Kasumi-1 (cell line): ENCODE data around the gene INTS3.
"Not testable (repeated sequence)": the region's sequence is repeated elsewhere in the genome, so short reads cannot be mapped to it uniquely, and the experiment has no call there.

Experiments used
- DNase-seq, 2 experiments: peaks; one replicate each; lab custom pipeline; 2025; lab: John Stamatoyannopoulos, UW

The INTS3 gene

DNA sequence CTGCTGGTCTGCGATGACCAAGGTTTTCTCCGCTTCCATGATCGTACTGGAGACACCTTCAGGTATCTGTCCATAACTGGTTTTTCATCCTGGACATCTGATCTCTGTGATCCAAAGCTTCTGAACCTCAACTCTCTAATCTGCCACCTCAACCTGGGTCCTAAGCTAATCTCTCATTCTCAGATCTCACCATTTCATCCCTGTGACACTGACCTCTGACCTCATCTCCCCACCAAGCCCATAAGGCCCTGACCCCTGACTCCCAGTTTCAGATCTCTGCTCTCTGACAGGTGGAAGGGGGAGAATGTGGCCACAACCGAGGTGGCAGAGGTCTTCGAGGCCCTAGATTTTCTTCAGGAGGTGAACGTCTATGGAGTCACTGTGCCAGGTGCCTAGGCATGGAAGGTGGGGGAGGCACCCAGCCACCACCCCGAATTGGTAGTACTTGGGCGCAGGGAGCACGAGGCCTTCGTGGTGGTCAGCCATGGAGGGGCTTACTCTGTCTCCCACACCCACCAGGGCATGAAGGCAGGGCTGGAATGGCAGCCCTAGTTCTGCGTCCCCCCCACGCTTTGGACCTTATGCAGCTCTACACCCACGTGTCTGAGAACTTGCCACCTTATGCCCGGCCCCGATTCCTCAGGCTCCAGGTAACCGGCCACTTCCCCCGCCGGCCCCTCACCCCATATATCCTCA is 51.1 kb downstream of the INTS3 start:
- no peak for DNase-seq

DNA sequence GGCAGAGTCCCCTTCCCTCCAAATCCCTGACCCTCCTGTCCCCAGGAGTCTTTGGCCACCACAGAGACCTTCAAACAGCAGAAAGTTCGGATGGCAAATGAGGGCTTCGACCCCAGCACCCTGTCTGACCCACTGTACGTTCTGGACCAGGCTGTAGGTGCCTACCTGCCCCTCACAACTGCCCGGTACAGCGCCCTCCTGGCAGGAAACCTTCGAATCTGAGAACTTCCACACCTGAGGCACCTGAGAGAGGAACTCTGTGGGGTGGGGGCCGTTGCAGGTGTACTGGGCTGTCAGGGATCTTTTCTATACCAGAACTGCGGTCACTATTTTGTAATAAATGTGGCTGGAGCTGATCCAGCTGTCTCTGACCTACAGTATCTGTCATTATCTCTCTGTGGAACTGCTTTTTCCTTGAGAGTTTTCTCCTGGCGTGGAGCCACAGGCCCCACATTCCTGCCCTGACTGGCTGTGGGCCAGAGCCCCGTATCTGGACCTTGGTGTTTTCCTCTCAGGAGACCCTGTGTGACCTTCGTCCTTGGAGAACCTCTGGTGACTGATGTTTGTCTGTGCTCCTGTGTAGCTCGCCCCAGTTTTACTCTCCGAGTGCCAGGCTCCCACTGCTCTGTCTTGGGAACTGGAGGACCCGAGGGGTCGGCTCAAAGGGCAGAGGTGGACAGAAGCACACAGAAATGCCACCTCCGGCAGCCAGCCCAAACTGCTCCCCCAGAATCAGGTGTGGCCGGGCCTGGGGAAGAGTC is 52.1 kb downstream of the INTS3 start:
- no peak for DNase-seq

- DNase-seq: no peak
Measured at GRCh38 chr1:153780551-153780950, 52.7 kb downstream of the INTS3 start.

DNA sequence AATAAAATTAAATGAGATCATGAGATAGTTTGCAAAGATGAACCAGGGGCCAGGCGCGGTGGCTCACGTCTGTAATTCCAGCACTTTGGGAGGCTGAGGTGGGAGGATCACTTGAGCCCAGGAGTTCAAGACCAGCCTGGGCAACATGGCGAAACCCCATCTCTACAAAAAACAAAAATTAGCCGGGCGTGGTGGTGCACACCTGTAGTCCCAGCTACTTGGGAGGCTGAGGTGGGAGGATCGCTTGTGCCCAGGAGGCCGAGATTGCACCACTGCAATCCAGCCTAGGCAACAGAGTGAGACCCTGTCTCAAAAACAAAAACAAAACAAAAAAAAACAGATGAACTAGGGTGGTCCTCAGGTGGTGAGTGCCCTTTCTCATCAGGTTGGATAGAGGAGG is 54.8 kb downstream of the INTS3 start:
- DNase-seq: not testable (repeated sequence)

DNA sequence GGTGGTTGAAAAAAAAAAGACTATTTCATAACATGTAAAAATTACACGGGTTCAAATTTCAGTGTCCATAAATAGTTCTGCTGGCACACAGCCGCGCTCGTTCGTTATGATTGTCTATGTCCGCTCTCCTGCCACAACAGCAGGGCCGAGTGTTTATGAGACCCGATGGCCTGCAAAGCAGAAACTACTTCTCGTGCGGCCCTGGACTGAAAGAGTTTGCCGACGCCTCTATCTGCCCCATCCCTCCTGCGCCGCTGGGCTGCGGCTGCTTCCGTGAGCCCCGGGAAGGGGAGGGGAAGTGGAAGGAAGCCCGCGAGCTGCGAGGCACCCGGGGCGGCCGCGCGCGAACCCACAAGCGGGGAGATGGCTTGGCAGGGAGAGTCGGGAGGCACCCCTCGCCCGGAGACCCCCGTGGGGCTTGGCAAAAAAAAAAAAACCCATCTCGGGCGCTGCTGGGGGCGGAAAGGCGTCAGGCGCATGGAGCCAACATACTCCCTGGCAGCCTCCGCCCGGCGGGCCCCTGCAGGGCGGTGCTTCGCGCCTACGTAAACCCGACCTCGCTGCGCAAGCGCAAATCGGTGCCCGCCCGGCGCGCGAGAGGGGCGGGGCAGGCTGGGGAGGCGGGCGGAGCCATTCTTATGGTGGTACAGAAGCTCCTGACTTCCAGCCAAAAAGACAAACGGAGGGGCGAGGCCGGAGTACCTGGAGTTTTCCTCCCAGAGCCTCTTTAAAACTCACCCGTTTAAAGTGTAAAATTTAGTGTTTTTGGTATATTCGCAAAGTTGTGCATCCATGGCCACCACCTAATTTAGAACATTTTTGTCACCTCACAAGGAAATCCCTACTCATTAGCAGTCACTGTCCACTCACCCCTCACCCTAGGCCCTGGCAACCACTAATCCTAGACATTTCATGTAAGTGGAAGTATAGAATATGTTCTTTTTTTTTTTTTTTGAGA is 55.7 kb downstream of the INTS3 start:
- DNase-seq: peak; percentile 81 to 85

GRCh38 chr1:153786038-153786790 is 58.4 kb downstream of the INTS3 start:
- DNase-seq: no peak

DNA sequence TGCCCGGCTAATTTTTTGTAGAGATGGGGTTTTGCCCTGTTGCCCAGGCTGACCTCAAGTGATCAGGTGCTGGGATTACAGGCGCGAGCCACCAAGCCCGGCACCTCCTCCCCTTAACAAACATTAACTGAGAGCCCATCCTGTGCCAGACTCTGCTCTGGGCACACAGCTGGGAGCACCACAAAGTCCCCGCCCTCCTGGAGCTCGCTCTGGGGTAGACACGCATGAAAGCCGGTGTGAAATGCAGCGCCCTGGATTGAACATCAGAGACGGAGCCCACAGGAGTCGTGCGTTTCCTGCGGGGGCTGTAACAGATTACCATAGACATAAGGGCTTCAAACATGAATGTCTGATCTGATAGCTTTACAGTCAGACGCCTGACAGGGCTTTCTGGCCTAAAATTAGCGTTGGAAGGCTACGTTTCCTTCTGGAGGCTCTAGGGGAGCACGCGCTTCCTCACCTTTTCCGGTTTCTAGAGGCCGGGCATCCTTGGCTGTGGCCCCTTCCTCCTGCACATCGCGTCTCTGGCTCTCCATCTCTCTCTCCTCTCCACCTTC is 61.7 kb downstream of the INTS3 start:
- peak; percentile 30 to 50 for DNase-seq

DNA sequence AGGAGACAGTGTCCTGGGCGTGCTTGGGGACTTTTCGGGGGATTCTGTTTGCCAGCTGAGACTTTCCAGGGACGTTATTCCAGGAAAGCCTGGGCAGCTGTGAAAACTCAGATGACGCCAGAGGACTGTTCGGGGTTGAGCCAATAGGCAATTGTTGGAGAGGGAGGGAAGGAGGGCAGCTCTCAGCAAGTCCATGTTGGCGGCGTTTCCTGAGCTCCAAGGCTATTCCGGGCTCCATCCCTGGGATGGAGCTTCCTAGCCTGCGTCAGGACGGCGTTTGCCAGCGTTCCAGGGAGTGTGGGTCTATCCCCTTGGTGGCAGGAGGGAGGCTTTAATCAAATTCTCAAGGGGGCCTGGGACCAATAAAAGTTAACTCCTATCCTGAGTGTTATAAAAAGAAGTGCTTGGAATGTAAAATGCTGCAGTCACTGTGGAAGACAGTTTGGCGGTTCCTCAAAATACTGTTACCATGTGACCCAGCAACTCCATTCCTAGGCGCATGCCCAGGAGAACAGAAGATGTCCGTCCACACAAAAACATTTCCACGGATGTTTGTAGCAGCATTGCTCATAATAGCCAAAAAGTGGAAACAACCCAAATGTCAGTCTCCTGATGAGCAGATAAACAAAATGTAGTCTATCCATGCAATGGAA is 62.6 kb downstream of the INTS3 start:
- DNase-seq: peak; percentile 74 to 75

DNA sequence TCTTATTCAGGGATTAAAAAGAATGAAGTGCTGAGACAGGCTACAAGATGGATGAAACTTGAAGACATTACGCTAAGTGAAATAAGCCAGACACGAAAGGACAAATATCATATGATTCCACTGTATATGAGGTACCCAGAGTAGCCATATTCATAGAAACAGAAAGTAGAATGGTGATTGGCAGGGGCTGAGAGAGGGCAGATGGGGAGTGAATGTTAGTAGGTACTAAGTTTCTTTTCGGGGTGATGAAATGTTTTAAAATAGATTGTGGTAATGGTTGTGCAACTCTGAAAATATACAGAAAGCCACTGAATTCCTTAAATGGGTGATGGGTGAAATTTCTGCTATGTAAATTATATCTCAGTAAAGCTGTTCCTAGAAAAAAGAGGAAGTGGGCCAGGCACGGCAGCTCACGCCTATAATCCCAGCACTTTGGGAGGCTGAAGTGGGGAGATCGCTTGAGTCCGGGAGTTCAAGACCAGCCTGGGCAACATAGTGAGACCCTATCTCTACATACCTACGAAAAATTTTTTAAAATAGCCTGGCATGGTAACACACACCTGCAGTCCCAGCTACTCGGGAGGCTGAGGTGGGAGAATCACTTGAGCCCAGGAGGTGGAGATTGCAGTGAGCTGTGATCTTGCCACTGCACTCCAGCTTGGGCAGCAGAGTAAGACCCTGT is 63.3 kb downstream of the INTS3 start:
- peak; percentile 99 for DNase-seq

- DNase-seq: no peak
Measured at GRCh38 chr1:153791648-153792253, 63.9 kb downstream of the INTS3 start.

- DNase-seq: no peak
Measured at GRCh38 chr1:153792631-153793041, 64.8 kb downstream of the INTS3 start.

- DNase-seq: no peak
Measured at GRCh38 chr1:153793261-153793972, 65.6 kb downstream of the INTS3 start.

DNA sequence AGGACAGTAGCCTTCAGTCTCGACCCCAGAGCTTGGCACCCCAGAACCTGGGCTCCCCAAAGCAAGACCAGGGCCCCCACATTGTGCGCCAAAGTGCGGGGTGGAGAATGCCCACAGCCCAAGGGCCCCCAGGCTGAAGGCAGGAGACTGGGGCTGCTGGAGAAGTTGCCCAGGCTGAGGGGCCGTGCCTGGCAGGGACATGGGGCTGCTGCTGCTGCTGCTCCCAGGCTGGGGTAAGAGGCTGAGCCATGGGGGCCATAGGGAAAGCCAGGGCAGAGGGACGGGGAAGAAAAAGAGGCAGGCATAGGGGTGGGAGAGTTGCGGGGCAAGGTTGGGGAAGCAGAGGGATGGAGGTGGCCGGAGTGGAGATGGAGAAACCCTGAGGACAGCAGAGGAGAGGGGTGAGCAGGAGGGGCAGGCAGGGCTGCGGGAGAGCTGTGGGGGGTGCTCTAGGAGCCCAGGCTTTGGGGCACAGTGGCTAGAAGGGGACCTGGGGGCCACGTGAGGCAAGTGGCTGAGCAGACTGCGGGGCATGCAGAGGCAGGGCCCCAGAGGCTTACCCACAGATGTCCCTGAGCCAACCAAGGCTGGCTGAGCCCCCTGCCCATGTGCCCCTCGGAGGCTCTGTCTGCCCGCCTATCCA is 66.2 kb downstream of the INTS3 start:
- DNase-seq: no peak

- no peak for DNase-seq
Measured at GRCh38 chr1:153794624-153795329, 66.9 kb downstream of the INTS3 start.

DNA sequence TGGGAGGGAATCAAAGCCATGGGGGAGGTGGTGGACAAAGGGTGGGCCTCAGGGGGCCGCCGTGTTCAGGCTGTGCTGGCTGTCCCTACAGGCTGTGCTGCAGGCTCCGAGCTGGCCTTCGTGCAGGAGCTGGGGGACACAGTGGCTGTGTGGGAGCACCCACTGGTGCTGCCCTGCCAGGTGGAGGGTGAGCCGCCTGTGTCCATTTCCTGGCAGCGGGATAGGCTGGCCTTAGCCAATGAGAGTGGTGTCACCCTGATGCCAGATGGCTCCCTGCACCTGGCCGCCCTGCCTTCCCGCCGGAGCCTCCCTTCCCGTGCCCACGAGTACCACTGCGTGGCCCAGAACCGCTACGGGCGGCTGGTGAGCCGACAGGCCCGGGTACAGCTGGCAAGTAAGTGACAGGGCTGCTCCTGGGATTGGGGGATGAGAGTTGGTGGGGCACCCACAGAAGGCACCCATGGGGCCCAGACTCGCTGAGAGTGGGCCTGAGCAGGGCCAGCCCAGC is 67.5 kb downstream of the INTS3 start:
- DNase-seq: no peak

DNA sequence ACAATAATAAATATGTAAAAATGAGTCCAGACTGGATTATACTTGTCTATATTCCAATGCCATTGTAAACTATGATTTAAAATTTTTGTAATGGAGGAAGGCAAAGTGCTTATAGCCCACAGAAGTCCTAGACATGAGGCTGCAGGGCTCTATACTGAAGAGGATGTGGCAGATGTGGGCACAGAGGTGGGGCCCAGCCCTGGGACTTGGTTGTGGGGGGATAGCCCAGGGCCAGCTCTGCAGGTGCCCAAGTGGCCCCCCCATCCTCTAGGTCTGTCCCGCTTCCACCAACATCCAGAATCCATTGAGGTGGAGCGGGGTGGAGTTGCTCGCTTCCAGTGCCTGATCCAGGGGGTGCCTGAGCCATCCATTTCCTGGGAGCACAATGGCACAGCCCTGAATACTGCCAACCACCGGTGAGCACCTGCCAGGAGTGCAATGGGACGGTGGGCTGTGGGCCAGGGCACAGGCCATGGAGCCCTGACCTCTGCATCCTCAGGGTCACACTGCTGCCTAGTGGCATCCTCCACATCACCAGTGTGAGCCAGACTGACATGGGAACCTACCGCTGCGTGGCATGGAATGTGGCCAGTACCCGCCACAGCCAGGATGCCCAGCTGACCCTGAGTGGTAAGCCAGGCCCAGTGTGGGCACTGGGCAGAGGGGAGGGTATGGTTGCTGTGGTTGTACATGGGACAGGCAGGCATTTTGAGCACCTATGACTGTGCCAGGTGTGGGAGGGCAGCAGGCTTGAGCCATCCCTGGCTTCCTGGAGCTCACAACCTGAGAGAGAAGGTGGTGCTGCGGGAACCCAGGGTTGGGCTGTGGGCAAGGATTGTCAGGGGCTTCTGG is 68.3 kb downstream of the INTS3 start:
- DNase-seq: no peak
